ENCODE data around the gene NAA16.

DNA sequence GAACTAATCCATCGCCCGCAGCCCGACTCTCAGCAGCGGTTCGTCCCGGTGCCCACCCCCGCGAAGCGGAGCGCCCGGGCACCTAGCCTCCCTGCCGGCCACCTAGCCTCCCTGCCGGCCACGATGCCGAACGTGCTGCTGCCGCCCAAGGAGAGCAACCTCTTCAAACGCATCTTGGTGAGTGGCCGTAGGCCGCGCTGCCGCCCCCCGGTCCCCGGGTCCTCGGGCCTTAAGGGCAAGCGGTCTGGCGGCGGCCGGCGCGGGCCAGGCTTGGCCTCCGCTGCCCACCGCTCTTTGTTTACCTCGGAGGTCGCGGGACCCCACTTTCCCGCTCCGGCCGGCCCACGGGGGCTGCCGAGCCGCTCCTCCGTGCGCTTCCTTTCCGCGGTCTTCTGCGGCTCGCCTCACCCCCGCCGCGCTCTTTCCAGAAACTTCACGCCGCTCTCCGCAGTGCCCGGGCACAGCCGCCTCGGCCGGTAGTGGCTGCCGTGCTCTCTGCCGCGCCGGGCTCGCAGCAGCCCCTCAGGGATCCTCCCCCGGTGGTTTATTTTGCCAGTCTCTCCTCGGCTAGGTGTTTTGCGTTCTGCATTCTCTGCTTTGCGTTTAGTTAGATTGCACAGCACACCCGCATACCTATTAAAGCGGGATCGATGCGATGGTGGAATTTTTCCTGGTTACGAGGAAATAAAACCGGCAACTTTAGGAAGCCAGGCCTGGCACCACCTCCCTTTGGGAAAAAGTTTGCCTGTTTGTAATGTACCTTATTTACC is 524 bp downstream of the NAA16 start:
- TF ChIP-seq, protein P1, sequence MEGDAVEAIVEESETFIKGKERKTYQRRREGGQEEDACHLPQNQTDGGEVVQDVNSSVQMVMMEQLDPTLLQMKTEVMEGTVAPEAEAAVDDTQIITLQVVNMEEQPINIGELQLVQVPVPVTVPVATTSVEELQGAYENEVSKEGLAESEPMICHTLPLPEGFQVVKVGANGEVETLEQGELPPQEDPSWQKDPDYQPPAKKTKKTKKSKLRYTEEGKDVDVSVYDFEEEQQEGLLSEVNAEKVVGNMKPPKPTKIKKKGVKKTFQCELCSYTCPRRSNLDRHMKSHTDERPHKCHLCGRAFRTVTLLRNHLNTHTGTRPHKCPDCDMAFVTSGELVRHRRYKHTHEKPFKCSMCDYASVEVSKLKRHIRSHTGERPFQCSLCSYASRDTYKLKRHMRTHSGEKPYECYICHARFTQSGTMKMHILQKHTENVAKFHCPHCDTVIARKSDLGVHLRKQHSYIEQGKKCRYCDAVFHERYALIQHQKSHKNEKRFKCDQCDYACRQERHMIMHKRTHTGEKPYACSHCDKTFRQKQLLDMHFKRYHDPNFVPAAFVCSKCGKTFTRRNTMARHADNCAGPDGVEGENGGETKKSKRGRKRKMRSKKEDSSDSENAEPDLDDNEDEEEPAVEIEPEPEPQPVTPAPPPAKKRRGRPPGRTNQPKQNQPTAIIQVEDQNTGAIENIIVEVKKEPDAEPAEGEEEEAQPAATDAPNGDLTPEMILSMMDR (IDR thresholded peaks at IDR 0.05), result no peak
- TF ChIP-seq EZH2 (IDR thresholded peaks at IDR 0.05; ENCODE audit: borderline replicate concordance, insufficient read depth, low read depth, low read length, poor library complexity, severe bottlenecking), result no peak
